Measurements from ENCODE around the gene SLC25A15.

DNA sequence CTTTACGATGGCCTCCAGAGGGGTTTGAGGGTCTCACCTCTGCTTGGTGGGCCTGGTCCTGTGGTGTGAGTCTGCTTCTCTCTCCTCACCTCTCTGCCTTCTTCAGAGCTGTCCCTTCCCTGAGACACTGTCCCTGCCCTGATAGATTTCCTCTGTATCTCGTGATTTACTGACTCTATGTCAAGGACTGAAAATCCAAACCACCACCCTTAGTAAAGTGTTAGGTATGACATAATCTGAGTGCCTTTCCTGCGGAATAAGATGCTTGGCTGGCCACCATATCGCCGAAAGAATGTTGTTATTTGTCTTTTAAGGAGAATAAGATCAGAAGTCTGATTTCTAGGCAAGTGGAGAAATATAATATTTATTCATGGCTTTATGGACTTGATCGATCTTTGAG is 7.2 kb downstream of the SLC25A15 start:
- TF ChIP-seq, protein P1, sequence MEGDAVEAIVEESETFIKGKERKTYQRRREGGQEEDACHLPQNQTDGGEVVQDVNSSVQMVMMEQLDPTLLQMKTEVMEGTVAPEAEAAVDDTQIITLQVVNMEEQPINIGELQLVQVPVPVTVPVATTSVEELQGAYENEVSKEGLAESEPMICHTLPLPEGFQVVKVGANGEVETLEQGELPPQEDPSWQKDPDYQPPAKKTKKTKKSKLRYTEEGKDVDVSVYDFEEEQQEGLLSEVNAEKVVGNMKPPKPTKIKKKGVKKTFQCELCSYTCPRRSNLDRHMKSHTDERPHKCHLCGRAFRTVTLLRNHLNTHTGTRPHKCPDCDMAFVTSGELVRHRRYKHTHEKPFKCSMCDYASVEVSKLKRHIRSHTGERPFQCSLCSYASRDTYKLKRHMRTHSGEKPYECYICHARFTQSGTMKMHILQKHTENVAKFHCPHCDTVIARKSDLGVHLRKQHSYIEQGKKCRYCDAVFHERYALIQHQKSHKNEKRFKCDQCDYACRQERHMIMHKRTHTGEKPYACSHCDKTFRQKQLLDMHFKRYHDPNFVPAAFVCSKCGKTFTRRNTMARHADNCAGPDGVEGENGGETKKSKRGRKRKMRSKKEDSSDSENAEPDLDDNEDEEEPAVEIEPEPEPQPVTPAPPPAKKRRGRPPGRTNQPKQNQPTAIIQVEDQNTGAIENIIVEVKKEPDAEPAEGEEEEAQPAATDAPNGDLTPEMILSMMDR (IDR thresholded peaks at IDR 0.05; ENCODE audit: insufficient read depth, low read length, poor library complexity, severe bottlenecking), result no peak
- TF ChIP-seq EZH2phosphoT487 (conservative IDR thresholded peaks at IDR 0.05; ENCODE audit: low read length), result no peak
